Measurements from ENCODE around the gene PISD.

DNA sequence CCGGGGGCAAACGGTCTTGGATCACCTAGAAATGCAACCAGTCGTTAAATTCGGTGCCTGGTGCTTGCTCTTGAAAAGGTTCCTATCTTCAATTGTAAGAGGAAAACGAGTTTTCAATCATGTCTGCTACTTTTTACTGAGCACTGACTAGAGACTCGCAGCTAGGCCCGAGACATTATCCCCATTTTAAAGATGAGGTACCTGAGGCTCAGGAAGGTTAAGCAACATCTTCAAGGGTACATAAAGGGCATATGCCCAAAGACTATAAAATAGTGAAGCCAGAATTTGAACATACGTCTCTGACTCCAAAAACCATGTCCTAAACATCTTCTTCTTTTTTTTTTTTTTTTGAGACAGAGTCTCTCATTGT, 638 bp upstream of the PISD start:
- TF ChIP-seq, protein P1, sequence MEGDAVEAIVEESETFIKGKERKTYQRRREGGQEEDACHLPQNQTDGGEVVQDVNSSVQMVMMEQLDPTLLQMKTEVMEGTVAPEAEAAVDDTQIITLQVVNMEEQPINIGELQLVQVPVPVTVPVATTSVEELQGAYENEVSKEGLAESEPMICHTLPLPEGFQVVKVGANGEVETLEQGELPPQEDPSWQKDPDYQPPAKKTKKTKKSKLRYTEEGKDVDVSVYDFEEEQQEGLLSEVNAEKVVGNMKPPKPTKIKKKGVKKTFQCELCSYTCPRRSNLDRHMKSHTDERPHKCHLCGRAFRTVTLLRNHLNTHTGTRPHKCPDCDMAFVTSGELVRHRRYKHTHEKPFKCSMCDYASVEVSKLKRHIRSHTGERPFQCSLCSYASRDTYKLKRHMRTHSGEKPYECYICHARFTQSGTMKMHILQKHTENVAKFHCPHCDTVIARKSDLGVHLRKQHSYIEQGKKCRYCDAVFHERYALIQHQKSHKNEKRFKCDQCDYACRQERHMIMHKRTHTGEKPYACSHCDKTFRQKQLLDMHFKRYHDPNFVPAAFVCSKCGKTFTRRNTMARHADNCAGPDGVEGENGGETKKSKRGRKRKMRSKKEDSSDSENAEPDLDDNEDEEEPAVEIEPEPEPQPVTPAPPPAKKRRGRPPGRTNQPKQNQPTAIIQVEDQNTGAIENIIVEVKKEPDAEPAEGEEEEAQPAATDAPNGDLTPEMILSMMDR (IDR thresholded peaks at IDR 0.05; ENCODE audit: low read depth, low read length): no peak
- no peak for TF ChIP-seq EZH2phosphoT487 (IDR thresholded peaks at IDR 0.05; ENCODE audit: low read depth)
